ENCODE results near the gene MYL9.
"Not testable (repeated sequence)": the region's sequence is repeated elsewhere in the genome, so short reads cannot be mapped to it uniquely, and the experiment has no call there.

Gene MYL9

DNA sequence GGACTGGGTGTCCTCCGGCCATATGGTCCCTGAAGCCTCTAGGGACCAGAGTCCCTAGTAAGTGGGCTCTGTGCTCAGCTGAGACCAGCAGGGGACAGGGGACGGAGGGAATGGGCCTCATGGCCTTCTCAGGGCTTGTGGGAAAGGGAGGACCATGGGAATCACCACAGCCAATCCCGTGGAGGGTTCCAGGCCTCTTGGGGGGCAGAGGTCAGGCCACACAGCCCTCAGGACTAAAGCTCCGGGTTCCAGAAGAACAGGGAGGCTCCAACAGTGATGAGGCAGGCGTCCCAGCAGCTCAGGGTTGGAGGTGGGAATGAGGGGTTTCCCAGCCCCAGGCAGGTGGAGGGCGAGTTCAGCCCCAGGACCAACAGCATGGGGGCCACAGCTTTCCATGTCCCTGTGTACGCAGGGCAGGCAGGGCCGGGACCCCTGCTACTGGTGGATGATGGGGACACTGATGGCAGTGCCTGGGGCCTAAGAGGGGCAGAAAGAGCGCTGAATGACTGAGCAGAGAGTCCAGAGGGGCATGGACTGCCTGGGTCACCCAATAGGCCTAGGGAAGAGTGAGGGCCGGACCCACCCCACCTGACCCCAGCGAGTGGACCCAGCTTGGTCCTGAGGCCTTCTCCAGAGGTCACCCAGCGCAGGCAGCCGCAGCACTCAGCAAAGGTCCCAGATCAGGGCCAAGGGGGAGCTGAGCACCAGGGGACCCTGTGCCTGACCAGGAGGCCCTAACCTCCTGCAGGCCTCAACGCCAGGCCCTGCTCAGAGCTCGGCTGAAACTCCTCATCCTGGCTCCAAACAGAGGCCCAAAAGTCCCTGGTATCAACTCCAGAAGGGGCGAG lies 8.8 kb downstream of the MYL9 start:
- DNase-seq = no peak

- DNase-seq = no peak
Observed at GRCh38 chr20:36550790-36551299, 9.5 kb downstream of the MYL9 start.

- no peak for DNase-seq
Observed at GRCh38 chr20:36555248-36555647, 13.9 kb downstream of the MYL9 start.

DNA sequence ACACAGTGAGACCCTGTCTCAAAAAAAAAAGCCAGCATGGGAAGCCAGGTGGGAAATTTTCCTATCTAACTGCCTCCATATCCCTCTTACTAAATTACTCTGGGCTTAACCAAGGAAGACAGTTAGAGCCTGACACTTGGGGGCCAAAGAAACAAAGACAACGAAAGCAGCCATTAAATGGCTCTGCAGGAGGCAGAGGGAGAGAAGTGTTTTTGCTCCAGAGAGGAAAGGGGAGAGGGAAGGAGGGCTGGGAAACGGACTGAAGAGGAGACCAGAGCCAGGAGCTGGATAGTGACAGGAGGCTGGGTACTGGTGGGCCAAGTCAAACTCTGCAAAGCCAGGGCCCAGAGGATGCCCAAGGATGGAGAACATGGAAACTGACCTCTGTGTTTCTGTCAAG lies 21.4 kb downstream of the MYL9 start:
- DNase-seq = no peak

DNA sequence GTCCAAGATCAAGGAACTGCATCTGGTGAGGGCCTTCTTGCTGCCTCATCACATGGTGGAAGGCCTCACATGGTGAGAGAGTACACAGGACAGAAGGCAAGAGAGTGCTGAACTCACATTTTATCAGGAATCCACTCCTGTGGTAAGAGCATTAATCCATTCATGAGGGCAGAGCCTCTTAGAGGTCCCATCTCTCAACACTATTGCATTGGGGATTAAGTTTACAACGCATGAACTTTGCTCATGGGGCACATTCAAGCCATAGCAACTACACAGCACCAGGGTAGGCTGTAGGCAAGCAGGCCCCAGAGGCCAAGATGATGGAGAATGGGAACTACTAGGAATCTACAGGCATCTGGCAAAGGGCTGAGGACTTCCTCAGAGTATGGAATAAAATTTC lies 22.1 kb downstream of the MYL9 start:
- no peak for DNase-seq

DNA sequence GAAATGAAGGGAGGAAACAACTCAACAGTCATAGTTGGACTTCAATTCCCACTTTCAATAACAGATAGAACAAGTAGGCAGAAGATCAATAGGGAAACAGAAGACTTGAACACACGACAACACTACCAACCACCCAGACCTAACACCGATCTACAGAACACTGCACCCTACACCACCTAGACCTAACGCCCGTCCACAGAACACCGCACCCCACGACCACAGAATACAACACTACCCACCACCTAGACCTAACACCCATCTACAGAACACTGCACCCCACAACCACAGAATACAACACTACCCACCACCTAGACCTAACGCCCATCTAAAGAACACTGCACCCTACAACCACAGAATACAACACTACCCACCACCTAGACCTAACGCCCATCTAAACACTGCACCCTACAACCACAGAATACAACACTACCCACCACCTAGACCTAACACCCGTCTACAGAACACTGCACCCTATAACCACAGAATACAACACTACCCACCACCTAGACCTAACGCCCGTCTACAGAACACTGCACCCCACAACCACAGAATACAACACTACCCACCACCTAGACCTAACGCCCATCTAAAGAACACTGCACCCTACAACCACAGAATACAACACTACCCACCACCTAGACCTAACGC lies 22.9 kb downstream of the MYL9 start:
- DNase-seq = not testable (repeated sequence)

DNA sequence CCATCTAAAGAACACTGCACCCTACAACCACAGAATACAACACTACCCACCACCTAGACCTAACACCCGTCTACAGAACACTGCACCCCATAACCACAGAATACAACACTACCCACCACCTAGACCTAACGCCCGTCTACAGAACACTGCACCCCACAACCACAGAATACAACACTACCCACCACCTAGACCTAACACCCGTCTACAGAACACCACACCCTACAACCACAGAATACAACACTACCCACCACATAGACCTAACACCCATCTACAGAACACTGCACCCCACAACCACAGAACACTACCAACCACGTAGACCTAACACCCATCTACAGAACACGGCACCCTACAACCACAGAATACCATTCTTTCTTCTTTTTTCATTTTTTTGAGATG lies 23.4 kb downstream of the MYL9 start:
- DNase-seq = not testable (repeated sequence)

DNA sequence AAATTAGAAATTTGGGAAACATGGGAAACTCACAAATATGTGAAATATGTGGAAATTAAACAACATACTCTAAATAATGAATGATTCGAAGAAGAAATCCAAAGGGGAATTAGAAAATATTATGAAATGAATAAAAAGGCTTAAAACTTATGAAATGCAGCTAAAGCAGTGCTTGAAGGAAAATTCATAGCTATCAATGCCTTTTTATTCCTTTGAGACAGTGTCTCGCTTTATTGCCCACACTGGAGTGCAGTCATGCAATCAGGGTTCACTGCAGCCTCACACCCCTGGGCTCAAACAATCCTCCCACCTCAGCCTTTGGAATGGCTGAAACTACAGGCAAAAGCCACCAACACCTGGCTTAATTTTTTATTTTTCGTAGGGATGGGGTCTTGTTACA lies 24.2 kb downstream of the MYL9 start:
- DNase-seq = no peak

DNA sequence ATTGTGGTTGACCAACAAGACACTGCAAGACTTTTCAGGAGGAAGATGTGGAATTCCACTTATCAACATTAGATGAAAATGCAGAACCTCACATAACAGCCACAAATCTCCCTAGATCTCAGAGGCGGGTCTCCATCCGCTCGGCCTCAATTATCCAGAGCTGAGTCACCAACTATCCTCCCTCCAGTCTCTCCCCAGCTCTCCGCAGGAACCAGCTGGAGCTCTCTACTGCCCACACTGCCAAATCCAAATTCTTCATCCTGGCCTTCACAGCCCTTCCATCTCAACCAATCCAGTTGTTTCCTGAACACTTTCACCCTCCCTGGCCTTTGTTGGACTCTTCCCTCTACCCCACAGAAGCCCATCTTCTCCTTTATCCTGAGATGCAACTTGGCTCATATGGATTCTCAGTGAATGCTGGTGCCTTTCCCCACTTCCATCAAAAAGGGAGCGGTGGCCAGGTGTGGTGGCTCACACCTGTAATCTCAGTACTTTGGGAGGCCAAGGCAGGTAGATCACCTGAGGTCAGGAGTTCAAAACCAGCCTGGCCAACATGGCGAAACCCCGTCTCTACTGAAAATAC lies 28.6 kb downstream of the MYL9 start:
- DNase-seq = no peak

DNA sequence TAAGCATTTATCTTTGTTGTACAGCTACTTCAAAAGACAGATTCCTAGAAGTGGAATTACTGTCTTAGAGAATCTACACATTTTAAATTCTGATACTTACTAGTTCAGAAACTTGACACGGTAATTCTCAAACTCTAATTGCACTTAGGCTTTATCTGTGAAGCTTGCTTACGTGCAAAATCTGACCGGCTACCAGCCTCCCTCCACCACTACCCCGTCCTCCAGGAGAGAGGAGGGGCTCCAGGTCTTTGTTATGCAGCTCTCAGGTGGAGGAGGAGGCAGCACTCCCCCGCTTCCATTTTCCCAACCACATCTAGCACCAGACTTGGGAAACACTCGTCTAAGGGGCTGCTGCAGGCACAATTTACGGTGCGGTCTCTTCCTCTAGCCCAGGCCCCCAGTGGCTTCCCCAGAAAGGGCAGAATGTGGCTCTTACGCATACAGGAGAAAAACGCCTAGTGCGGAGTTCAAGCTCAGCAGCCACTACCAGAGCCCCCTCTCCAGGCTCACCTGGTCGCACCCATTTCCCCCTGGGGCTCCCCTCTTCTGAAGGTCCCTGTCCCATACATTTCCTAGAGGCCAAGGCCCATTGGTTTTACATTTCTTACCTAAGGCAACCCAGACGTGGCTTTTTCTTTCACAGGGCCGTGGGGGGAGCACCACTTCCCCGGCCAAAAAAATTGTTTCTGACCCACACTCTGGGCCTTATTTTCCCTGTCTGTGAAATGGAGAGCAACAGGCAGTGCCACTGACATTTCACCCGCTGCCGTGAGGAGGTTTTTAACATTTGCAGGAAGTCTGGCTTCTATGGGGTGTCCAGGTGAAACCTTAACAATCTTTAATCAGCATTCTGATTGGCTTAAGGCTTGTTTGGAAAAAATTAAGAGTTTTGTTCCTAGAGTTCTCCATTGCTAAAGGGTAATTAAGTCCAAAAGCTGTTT lies 30.5 kb downstream of the MYL9 start:
- no peak for DNase-seq

- peak; percentile 67 to 78 for DNase-seq
Observed at GRCh38 chr20:36572701-36573102, 31.4 kb downstream of the MYL9 start.

DNA sequence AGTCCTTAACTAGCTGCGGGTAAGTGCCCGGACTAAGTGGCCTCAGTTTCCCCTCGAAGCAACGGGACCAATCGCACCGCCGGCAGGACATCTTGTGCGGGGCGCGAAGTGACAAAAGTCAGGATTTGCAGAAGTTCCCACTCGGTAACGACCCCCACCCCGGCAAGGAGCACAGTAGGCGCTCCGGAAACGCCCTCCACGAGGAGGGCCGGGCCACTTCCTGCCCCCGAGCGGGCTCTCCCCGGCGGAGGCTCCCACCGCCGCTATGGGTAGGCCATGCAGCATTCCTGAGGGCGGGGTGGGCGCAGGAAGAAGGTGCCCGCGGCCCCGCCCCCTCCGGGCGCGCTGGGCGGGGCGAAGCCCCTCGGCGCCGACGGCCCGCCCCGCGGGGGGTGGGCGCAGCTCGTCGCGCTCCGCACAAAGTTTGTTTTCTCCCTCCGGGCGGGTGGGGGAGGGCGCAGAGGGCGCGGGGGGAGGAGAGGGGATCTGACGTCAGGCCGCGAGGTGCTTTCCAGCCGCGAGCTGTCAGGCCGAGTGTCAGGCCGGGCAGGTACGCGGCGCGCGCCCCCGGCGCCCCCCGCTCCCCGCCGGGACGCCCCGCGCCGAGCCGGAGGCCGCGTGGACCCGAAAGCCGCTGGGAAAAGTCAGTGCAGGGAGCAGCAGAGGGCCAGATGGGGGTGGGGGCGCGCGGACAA lies 31.9 kb downstream of the MYL9 start, which contains the start of gene TGIF2:
TSS of gene TGIF2 (plus strand) at position 495 of the 695 bp plus-strand sequence. CDS start 5,178 bp downstream, outside the sequence.
- DNase-seq = peak; percentile 86

DNA sequence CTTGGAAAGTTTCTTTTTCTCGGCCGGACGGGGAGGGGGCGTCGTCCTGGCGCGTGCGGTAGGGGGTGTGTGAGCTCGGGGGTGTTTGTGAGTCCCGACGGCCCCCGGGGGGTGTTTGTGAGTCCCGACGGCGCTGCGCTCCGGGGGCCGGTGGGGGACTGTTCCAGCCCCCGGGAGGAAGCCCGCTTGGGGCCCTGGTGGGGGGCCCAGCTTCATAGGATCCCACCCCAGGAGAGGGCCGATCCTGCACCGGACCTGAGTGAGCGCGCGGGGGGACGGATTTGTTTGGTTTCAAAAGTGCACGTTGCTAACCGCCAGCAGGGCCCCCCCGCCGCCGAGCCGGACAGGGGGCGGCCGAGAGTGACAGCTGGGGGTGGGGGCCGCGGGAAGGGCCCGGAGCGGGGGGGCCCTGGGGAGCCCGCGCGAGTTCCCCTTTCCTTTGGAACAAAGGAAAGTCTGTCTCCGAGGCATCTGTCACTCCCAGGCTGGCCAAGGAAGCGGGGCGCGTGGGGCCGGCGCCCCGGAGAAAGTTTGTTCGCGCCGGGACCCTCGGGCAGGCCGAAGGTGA lies 32.6 kb downstream of the MYL9 start:
- DNase-seq = peak; percentile 33 to 53

DNA sequence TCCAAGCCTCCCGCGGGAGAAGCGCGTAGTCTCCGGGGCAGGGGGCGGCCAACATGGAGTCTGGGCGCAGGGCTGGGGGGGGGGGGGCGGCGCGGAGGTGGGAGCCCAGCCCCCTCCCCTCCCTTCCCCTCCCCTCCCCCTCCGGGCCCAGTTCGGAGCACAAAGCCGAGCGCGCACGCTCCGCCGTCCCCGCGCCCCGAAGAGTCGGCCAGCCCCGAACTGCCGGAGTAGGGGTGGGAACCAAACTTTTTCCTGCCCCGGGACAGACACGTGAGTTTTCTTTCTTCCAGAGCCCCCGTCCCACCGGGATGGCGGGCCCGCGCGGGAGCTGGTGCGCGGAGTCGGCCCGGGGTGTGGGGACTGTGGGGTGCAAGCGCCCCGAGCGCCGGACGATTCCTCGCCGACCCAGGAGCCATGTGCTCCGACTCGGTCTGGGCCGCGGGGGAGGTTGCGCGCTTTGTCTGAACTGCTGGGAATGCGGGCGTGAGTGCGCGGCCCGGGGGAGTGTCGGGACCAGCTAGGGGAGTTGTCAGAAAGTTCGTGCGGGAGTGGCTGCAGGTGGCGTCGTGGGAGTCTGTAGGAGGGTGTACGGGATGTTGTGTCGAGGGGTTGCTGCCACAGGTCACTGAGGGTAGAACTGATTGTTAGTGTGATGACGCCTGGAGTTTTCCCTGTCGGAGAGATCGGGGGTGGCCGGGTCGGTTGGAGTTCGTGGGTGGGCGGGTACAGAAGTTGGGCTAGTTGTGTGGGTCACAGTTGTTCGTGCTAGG lies 33.2 kb downstream of the MYL9 start:
- peak; percentile 59 to 61 for DNase-seq

DNA sequence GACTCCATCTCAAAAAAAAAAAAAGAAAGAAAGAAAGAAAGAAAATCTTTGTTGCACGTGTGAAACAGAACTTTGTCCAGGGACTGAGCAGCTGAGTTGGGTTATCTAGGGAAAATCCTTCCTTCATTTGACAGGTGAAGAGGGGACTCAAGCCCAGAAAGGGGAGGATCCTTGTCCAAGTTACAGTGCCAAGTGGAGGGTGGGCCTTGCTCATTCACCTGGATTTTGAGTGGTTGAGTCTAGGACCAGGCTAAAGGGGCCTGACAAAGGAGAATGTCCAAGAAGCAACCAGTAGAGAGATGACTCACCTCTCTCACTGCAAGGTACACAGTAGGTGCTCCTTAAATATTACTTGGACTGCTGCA lies 34.7 kb downstream of the MYL9 start:
- DNase-seq = no peak

DNA sequence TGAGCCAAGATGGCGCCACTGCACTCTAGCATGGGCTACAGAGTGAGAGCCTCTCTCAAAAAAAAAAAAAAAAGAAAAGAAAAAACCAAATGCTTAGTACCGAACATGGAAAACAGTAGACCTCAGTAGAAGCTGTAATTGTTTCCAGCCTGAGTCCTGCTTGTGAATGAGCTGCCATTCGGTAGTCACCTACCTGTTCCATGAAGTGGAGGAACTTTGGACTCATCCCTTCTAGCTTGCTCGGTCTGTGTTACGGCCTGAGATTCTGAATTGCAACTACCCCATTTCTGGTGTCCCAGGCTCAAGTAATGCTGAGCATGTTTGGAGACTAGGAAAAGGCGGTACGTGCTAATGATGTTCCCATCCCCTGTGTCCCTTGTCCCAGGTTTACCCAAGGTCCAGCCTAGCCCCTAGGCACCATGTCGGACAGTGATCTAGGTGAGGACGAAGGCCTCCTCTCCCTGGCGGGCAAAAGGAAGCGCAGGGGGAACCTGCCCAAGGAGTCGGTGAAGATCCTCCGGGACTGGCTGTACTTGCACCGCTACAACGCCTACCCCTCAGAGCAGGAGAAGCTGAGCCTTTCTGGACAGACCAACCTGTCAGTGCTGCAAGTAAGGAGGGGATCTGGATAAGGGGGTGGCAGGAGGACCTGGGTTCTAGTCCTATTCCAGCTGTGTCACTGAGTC lies 37.2 kb downstream of the MYL9 start:
- no peak for DNase-seq

- no peak for DNase-seq
Observed at GRCh38 chr20:36579996-36580545, 38.8 kb downstream of the MYL9 start.

DNA sequence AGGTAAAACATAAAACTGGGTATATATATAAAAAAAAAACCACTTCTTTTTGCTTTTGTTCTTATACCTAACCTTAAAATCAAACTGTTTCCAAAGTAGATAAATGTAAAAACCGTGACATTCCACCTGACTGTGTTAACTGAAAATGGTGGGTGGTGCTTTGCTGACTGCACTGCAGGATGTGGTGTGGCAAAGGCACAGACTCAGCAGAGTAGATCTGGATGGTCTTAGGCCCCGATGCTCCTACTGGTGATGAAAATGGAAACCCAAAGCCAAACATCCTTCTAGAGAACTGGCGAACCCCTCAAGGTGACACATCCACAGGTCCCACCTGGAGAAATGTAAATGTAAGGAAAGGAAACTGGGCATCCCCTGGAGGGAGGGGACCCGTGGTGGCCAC lies 41.0 kb downstream of the MYL9 start:
- no peak for DNase-seq

- DNase-seq = no peak
Observed at GRCh38 chr20:36582821-36583220, 41.5 kb downstream of the MYL9 start.

DNA sequence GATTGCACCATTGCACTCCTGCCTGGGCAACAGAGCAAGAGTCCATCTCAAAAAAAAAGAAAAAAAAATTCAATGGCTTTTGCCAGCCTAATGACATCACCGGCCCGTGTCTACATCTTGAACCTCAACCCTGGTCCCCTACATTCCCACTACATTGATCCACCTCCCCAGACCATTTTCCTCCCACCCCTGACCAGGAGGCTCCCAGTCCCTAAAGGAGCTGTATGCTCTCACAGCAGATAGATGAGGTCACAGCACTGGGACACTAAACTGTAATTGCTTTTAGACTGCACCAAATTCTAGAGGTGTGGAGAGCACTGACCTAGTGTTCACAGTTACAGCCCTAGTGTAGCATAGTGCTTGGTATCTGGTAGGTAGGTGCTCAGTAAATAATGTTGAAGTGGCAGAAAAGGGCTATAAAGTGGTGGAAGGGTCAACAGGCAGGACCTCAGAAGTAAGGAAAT lies 42.7 kb downstream of the MYL9 start:
- DNase-seq = no peak

All from stimulated activated CD4-positive, alpha-beta T cell treated with anti-CD3 and anti-CD28 coated beads, Interleukin-2, amount 100 ng/mL, for 24 hours (primary cell).